Activated naive CD4-positive, alpha-beta T cell treated with anti-CD3 and anti-CD28 coated beads, Interleukin-2, amount 50 U/mL, for 72 hours (primary cell): ENCODE measurements around the gene KCNMA1. TPM values are rescaled to one million over a fixed set of nuclear protein-coding genes. Genes with fewer than 3 reads are reported as not detected.

Experiments
- ATAC-seq, 2 donors: fragments of 150-1000 bp; cut with Tn5 transposase; 2 replicates each; pipeline ENCODE4 v1.10.0; 2021; ENCODE audit warnings: mild to moderate bottlenecking in 2 of 2, moderate library complexity in 2 of 2
- DNase-seq, 2 donors: peaks; one replicate each; pipeline ENCODE4 v3.0.0; 2021 to 2022; ENCODE audit warnings: low spot score in 2 of 2
- H3K27ac Mint-ChIP-seq, 2 donors: one replicate each; pipeline ENCODE4 v1.8.0; 2022; ENCODE audit warnings: mild to moderate bottlenecking in 2 of 2, mixed read lengths in 2 of 2
- H3K36me3 Mint-ChIP-seq, 2 donors: one replicate each; pipeline ENCODE4 v1.8.0; 2022; ENCODE audit warnings: mixed read lengths in 2 of 2
- H3K9me3 Mint-ChIP-seq, 2 donors: one replicate each; pipeline ENCODE4 v1.8.0; 2022; ENCODE audit warnings: mixed read lengths in 2 of 2
- total RNA-seq, 2 donors: library from RNA; stranded (reverse); gene quantifications; one replicate each; pipeline ENCODE4 v1.2.3, GENCODE V29; 2022

The KCNMA1 gene
- total RNA-seq, 2 donors from 2014 or later: not detected

- ATAC-seq (no peak), DNase-seq (no peak)
- H3K27ac Mint-ChIP-seq: no peak overlapping the region
- H3K9me3 Mint-ChIP-seq: no peaks in the 10 kb centered on the region
- no peaks in the 10 kb centered on the region for H3K36me3 Mint-ChIP-seq
Observed at GRCh38 chr10:77164616-77165311, 472.8 kb downstream of the KCNMA1 start.

GRCh38 chr10:77163670-77164348 lies 473.8 kb downstream of the KCNMA1 start:
- H3K9me3 Mint-ChIP-seq: no peaks in the 10 kb centered on the region
- no peak for ATAC-seq

GRCh38 chr10:77162697-77163096 lies 474.9 kb downstream of the KCNMA1 start:
- ATAC-seq (no peak), DNase-seq (no peak)
- Mint-ChIP-seq H3K27ac (no peak overlapping the region), H3K9me3 (no peaks in the 10 kb centered on the region), H3K36me3 (no peaks in the 10 kb centered on the region)

More at GRCh38 chr10:77163670-77164348, 473.8 kb downstream of the KCNMA1 start:
- Mint-ChIP-seq H3K36me3 (no peaks in the 10 kb centered on the region), H3K27ac (no peak overlapping the region)
- DNase-seq: no peak

GRCh38 chr10:77160679-77161078 lies 476.9 kb downstream of the KCNMA1 start:
- no peak for DNase-seq
- no peaks in the 10 kb centered on the region for H3K36me3 Mint-ChIP-seq
- no peak overlapping the region for H3K27ac Mint-ChIP-seq
- H3K9me3 Mint-ChIP-seq: no peaks in the 10 kb centered on the region
- peak in 1 of 2 donors; percentile 70 for ATAC-seq

GRCh38 chr10:77159538-77160110 lies 478.0 kb downstream of the KCNMA1 start:
- DNase-seq (no peak), ATAC-seq (no peak)
- no peaks in the 10 kb centered on the region for H3K36me3 Mint-ChIP-seq
- peak overlapping the region in 1 of 2 donors; percentile 0 for H3K27ac Mint-ChIP-seq
- H3K9me3 Mint-ChIP-seq: no peaks in the 10 kb centered on the region

GRCh38 chr10:77158666-77159065 lies 478.9 kb downstream of the KCNMA1 start:
- H3K27ac Mint-ChIP-seq: no peak overlapping the region
- DNase-seq (no peak), ATAC-seq (no peak)
- no peaks in the 10 kb centered on the region for H3K36me3 Mint-ChIP-seq
- H3K9me3 Mint-ChIP-seq: no peaks in the 10 kb centered on the region

GRCh38 chr10:77157248-77158019 lies 480.2 kb downstream of the KCNMA1 start:
- H3K27ac Mint-ChIP-seq: no peak overlapping the region
- H3K9me3 Mint-ChIP-seq: no peaks in the 10 kb centered on the region
- DNase-seq (no peak), ATAC-seq (no peak)
- H3K36me3 Mint-ChIP-seq: no peaks in the 10 kb centered on the region

- H3K36me3 Mint-ChIP-seq: no peaks in the 10 kb centered on the region
- DNase-seq (no peak), ATAC-seq (no peak)
Observed at GRCh38 chr10:77156406-77156879, 481.2 kb downstream of the KCNMA1 start.

GRCh38 chr10:77152256-77152655 lies 485.4 kb downstream of the KCNMA1 start:
- ATAC-seq: no peak
- no peaks in the 10 kb centered on the region for H3K36me3 Mint-ChIP-seq
- no peaks in the 10 kb centered on the region for H3K9me3 Mint-ChIP-seq
- no peak for DNase-seq
- H3K27ac Mint-ChIP-seq: no peak overlapping the region

More at GRCh38 chr10:77156406-77156879, 481.2 kb downstream of the KCNMA1 start:
- no peaks in the 10 kb centered on the region for H3K9me3 Mint-ChIP-seq
- no peak overlapping the region for H3K27ac Mint-ChIP-seq

- no peak overlapping the region for H3K27ac Mint-ChIP-seq
- ATAC-seq (no peak), DNase-seq (no peak)
- no peaks in the 10 kb centered on the region for H3K9me3 Mint-ChIP-seq
- H3K36me3 Mint-ChIP-seq: no peaks in the 10 kb centered on the region
Observed at GRCh38 chr10:77151408-77151807, 486.2 kb downstream of the KCNMA1 start.

GRCh38 chr10:77149706-77150105 lies 487.9 kb downstream of the KCNMA1 start:
- Mint-ChIP-seq H3K27ac (no peak overlapping the region), H3K36me3 (no peaks in the 10 kb centered on the region), H3K9me3 (no peaks in the 10 kb centered on the region)
- DNase-seq (no peak), ATAC-seq (no peak)

GRCh38 chr10:77149001-77149400 lies 488.6 kb downstream of the KCNMA1 start:
- ATAC-seq (no peak), DNase-seq (no peak)
- Mint-ChIP-seq H3K36me3 (no peaks in the 10 kb centered on the region), H3K9me3 (no peaks in the 10 kb centered on the region), H3K27ac (no peak overlapping the region)

- Mint-ChIP-seq H3K9me3 (no peaks in the 10 kb centered on the region), H3K36me3 (no peaks in the 10 kb centered on the region), H3K27ac (no peak overlapping the region)
- ATAC-seq (no peak), DNase-seq (no peak)
Observed at GRCh38 chr10:77147871-77148270, 489.7 kb downstream of the KCNMA1 start.

- H3K9me3 Mint-ChIP-seq: no peaks in the 10 kb centered on the region
- H3K27ac Mint-ChIP-seq: no peak overlapping the region
- no peaks in the 10 kb centered on the region for H3K36me3 Mint-ChIP-seq
- no peak for DNase-seq
- no peak for ATAC-seq
Observed at GRCh38 chr10:77146712-77147336, 490.8 kb downstream of the KCNMA1 start.

- H3K27ac Mint-ChIP-seq: no peak overlapping the region
- no peak for DNase-seq
- no peaks in the 10 kb centered on the region for H3K9me3 Mint-ChIP-seq
- ATAC-seq: no peak
- H3K36me3 Mint-ChIP-seq: no peaks in the 10 kb centered on the region
Observed at GRCh38 chr10:77144656-77145055, 493.0 kb downstream of the KCNMA1 start.

GRCh38 chr10:77139252-77140160 lies 498.1 kb downstream of the KCNMA1 start:
- DNase-seq (no peak), ATAC-seq (no peak)
- Mint-ChIP-seq H3K36me3 (no peaks in the 10 kb centered on the region), H3K27ac (no peak overlapping the region), H3K9me3 (no peaks in the 10 kb centered on the region)
